ENCODE data around the gene ZNF486.
"Not testable (repeated sequence)": the region's sequence is repeated elsewhere in the genome, so short reads cannot be mapped to it uniquely, and the experiment has no call there.

Gene ZNF486

GRCh38 chr19:20167020-20167644 is at the start of gene ZNF486:
Gene ZNF486 (plus strand): TSS chr19:20167214. CDS start chr19:20167331, 117 bp downstream.
- ATAC-seq = peak; percentile 98
- Mint-ChIP-seq H3K27ac (peak within 1 kb of the TSS; percentile 98), H3K4me1 (peaks cover 23% of the 10 kb centered on the region), H3K36me3 (peaks cover 48% of the 10 kb centered on the region), H3K9me3 (peaks cover 3% of the 10 kb centered on the region), H3K4me3 (peak within 1 kb of the TSS; percentile 94)
- peak; percentile 82 to 94 for DNase-seq (ENCODE audit: low spot score in 2 of 2)

- not testable (repeated sequence) for H3K27ac Mint-ChIP-seq; DNase-seq (ENCODE audit: low spot score in 2 of 2); ATAC-seq; H3K36me3 Mint-ChIP-seq; H3K4me3 Mint-ChIP-seq; H3K4me1 Mint-ChIP-seq
- peaks cover 25% of the 10 kb centered on the region for H3K9me3 Mint-ChIP-seq
Observed at GRCh38 chr19:20118064-20118839, 48.8 kb upstream of the ZNF486 start.

- Mint-ChIP-seq H3K27ac (no peak overlapping the region), H3K9me3 (peaks cover 12% of the 10 kb centered on the region), H3K4me3 (no peak overlapping the region), H3K36me3 (no peaks in the 10 kb centered on the region), H3K4me1 (no peaks in the 10 kb centered on the region)
- no peak for DNase-seq (ENCODE audit: low spot score in 2 of 2)
- ATAC-seq = no peak
Observed at GRCh38 chr19:20124879-20125278, 42.1 kb upstream of the ZNF486 start.

GRCh38 chr19:20132933-20133332 is 34.1 kb upstream of the ZNF486 start:
- not testable (repeated sequence) for DNase-seq (ENCODE audit: low spot score in 2 of 2); H3K4me3 Mint-ChIP-seq; H3K4me1 Mint-ChIP-seq; ATAC-seq; H3K9me3 Mint-ChIP-seq; H3K36me3 Mint-ChIP-seq; H3K27ac Mint-ChIP-seq

- DNase-seq (ENCODE audit: low spot score in 2 of 2); H3K36me3 Mint-ChIP-seq; H3K4me3 Mint-ChIP-seq; H3K9me3 Mint-ChIP-seq; H3K4me1 Mint-ChIP-seq; ATAC-seq; H3K27ac Mint-ChIP-seq: not testable (repeated sequence)
Observed at GRCh38 chr19:20137714-20138113, 29.3 kb upstream of the ZNF486 start.

- no peak overlapping the region for H3K27ac Mint-ChIP-seq
- H3K4me1 Mint-ChIP-seq = no peaks in the 10 kb centered on the region
- H3K36me3 Mint-ChIP-seq = no peaks in the 10 kb centered on the region
- no peak for ATAC-seq
- H3K4me3 Mint-ChIP-seq = no peak overlapping the region
- H3K9me3 Mint-ChIP-seq = no peaks in the 10 kb centered on the region
- DNase-seq (ENCODE audit: low spot score in 2 of 2) = no peak
Observed at GRCh38 chr19:20151617-20152145, 15.3 kb upstream of the ZNF486 start.

GRCh38 chr19:20152506-20152905 is 14.5 kb upstream of the ZNF486 start:
- not testable (repeated sequence) for H3K4me3 Mint-ChIP-seq; H3K4me1 Mint-ChIP-seq; H3K36me3 Mint-ChIP-seq; H3K27ac Mint-ChIP-seq; ATAC-seq; DNase-seq (ENCODE audit: low spot score in 2 of 2); H3K9me3 Mint-ChIP-seq

- ATAC-seq (no peak), DNase-seq (ENCODE audit: low spot score in 2 of 2) (no peak)
- H3K36me3 Mint-ChIP-seq = no peaks in the 10 kb centered on the region
- H3K27ac Mint-ChIP-seq = no peak overlapping the region
- no peak overlapping the region for H3K4me3 Mint-ChIP-seq
- no peaks in the 10 kb centered on the region for H3K4me1 Mint-ChIP-seq
- no peaks in the 10 kb centered on the region for H3K9me3 Mint-ChIP-seq
Observed at GRCh38 chr19:20153281-20153680, 13.7 kb upstream of the ZNF486 start.

- Mint-ChIP-seq H3K4me3 (no peak overlapping the region), H3K4me1 (no peaks in the 10 kb centered on the region), H3K36me3 (no peaks in the 10 kb centered on the region), H3K9me3 (no peaks in the 10 kb centered on the region), H3K27ac (no peak overlapping the region)
- no peak for ATAC-seq
- DNase-seq (ENCODE audit: low spot score in 2 of 2) = no peak
Observed at GRCh38 chr19:20154636-20155035, 12.4 kb upstream of the ZNF486 start.

GRCh38 chr19:20162821-20163220 is 4.2 kb upstream of the ZNF486 start:
- Mint-ChIP-seq H3K4me1 (peaks cover 8% of the 10 kb centered on the region), H3K9me3 (peaks cover 3% of the 10 kb centered on the region), H3K36me3 (peaks cover 12% of the 10 kb centered on the region), H3K27ac (no peak overlapping the region), H3K4me3 (no peak overlapping the region)
- no peak for ATAC-seq
- DNase-seq (ENCODE audit: low spot score in 2 of 2) = no peak

GRCh38 chr19:20164456-20164855 is 2.6 kb upstream of the ZNF486 start:
- no peak for ATAC-seq
- Mint-ChIP-seq H3K4me3 (no peak overlapping the region), H3K36me3 (peaks cover 23% of the 10 kb centered on the region), H3K27ac (no peak overlapping the region), H3K9me3 (peaks cover 3% of the 10 kb centered on the region), H3K4me1 (peaks cover 8% of the 10 kb centered on the region)
- DNase-seq (ENCODE audit: low spot score in 2 of 2) = no peak

- Mint-ChIP-seq H3K4me3 (no peak overlapping the region), H3K9me3 (peaks cover 3% of the 10 kb centered on the region), H3K27ac (no peak overlapping the region), H3K4me1 (peaks cover 13% of the 10 kb centered on the region), H3K36me3 (peaks cover 38% of the 10 kb centered on the region)
- ATAC-seq = no peak
- DNase-seq (ENCODE audit: low spot score in 2 of 2) = no peak
Observed at GRCh38 chr19:20165971-20166592, 932 bp upstream of the ZNF486 start.

GRCh38 chr19:20167651-20168122 is 673 bp downstream of the ZNF486 start:
- Mint-ChIP-seq H3K4me3 (peak overlapping the region; percentile 94), H3K4me1 (peaks cover 18% of the 10 kb centered on the region), H3K36me3 (peaks cover 53% of the 10 kb centered on the region)

GRCh38 chr19:20171285-20171684 is 4.3 kb downstream of the ZNF486 start:
- Mint-ChIP-seq H3K9me3 (no peaks in the 10 kb centered on the region), H3K4me1 (peaks cover 15% of the 10 kb centered on the region), H3K36me3 (peaks cover 73% of the 10 kb centered on the region), H3K27ac (no peak overlapping the region), H3K4me3 (no peak overlapping the region)
- no peak for ATAC-seq
- DNase-seq (ENCODE audit: low spot score in 2 of 2) = no peak

More at GRCh38 chr19:20167651-20168122, 673 bp downstream of the ZNF486 start:
- peak overlapping the region; percentile 98 for H3K27ac Mint-ChIP-seq
- ATAC-seq = no peak
- no peak for DNase-seq (ENCODE audit: low spot score in 2 of 2)
- H3K9me3 Mint-ChIP-seq = no peaks in the 10 kb centered on the region

GRCh38 chr19:20175848-20176247 is 8.8 kb downstream of the ZNF486 start:
- not testable (repeated sequence) for H3K4me3 Mint-ChIP-seq; H3K9me3 Mint-ChIP-seq; DNase-seq (ENCODE audit: low spot score in 2 of 2); H3K27ac Mint-ChIP-seq; ATAC-seq
- Mint-ChIP-seq H3K4me1 (peaks cover 19% of the 10 kb centered on the region), H3K36me3 (peaks cover 47% of the 10 kb centered on the region)
